HG03280 (cell line): ENCODE results near the gene EXOSC1.
"Not testable (repeated sequence)": the region's sequence is repeated elsewhere in the genome, so short reads cannot be mapped to it uniquely, and the experiment has no call there.

Experiments
- ATAC-seq: cut with Tn5 transposase; IDR thresholded peaks from one replicate; pipeline ENCODE4 v1.9.1; 2021; ENCODE audit warnings: mild to moderate bottlenecking, moderate library complexity; ENCODE audit not compliant: unreplicated experiment

EXOSC1 gene

GRCh38 chr10:97445722-97446639 is at the start of gene EXOSC1, which contains the start of gene ZDHHC16:
Gene EXOSC1, minus strand, starts transcription at chr10:97446006. Its CDS starts 21 bp downstream, at chr10:97445985.
Gene ZDHHC16, plus strand, starts transcription at chr10:97446175. Its CDS starts 5,501 bp downstream, at chr10:97451676.
- peak; percentile 97 for ATAC-seq

DNA sequence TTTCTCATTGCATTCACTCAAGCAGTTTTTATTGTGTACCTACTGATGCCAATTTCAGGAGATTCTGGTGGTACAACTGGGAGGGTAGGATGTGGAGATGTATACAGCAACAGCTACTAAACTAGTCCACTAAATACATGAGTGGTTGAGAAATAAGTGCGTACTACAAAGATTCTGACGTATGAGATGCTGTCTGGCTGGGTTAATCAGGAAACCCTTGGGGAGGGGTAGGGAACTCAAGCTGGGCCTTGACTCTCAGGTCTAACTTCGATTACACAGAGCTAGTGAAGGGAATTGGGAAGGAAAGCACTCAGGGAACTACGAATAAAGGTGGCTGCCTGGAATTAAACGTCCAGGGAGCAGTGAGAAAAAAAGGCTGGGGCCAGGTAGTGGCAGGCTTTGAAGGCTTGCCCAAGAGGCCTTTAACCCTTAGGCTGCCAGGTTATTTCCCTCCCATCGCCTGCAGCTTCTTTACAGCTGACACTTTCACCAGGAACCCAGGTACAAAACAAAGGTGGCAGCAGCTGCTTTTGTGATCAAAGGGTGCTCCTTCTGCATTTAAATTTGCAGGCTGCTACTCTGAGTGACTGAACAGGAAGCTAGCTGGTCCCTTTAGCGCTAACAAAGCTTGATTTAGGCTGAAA is 49.2 kb upstream of the EXOSC1 start:
- ATAC-seq, result no peak

GRCh38 chr10:97494151-97494550 is 48.3 kb upstream of the EXOSC1 start:
- ATAC-seq, result no peak

DNA sequence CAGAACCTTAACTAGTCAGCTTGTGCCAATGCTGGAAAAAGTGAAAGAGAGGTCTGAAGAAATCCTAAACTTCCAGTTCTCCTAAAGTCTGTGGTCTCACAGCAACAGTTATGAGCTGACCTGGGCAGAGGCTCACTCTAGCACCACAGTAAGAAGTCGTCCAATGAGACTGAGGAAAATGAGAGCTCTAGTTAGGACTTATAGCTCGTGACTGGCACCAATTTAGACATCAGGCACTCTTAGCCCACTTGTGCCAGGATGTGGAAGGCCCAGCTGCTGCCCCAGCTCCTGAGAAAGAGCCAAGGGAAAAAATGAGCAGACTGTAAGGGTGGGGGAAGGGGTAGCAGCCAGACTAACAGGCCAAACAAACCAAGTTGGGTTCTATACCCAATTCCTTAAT is 44.8 kb upstream of the EXOSC1 start:
- ATAC-seq, result no peak

DNA sequence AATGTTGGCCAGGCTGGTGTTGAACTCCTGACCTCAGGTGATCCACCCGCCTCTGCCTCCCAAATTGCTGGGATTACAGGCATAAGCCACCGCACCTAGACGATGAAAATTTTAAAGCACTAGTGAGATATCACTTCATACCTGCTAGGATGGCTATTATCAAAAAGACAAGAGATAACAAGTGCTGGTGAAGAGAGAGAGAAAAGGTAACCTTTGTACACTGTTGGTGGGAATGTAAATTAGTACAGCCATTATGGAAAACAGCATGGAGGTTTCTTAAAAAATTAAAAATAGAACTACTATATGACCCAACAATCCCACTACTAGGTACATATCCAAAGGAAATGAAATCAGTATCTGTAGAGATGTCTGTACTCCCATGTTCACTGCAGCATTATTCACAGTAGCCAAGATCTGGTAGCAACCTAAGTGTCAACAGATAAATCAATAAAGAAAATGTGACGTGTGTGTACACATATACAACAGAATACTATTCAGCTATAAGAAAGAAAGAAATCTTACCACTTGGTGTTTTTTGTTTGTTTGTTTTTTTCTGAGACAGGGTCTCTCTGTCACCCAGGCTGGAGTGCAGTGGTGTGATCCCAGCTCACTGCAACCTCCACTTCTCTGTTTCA is 40.0 kb upstream of the EXOSC1 start:
- ATAC-seq, result no peak

DNA sequence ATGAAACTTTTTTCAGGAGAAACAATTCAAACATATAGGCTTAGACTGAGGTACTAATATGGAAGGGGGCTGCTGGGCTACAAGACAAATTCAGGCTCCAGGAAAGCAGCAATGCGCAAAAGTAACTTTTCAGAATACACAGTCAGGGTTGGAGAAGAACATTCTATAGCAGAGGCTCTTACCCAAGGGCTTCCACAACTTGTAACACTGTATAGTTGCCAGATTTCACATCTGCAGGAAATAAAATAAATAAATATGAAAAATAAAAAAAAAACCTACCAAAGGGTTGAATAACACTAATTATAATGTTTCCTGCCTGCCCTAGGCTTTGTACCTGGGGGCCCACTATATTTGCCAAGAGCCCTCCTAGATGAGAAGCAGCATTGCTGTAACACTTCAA is 38.1 kb upstream of the EXOSC1 start:
- ATAC-seq, result no peak

GRCh38 chr10:97483506-97483905 is 37.7 kb upstream of the EXOSC1 start:
- no peak for ATAC-seq

DNA sequence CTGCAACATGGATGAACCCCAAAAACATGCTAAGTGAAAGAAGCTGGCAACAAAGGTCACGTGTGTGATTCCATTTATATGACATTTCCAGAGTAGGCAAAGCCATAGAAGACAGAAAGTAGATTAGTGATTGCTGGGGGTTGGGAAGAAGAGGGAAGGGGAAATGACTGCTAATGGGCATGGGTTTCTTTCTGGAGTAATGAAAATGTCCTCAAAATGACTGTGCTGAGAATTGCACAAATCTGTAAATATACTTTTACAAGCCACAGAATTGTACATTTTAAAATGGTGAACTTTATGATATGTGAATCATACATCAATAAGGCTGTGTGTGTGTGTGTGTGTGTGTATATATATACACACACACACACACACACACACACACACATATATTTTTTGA is 36.6 kb upstream of the EXOSC1 start:
- ATAC-seq, result no peak

- ATAC-seq, result no peak
These were observed 35.3 kb upstream of the EXOSC1 start for GRCh38 chr10:97481071-97481470.

- no peak for ATAC-seq
These were observed 34.1 kb upstream of the EXOSC1 start for GRCh38 chr10:97479939-97480338.

DNA sequence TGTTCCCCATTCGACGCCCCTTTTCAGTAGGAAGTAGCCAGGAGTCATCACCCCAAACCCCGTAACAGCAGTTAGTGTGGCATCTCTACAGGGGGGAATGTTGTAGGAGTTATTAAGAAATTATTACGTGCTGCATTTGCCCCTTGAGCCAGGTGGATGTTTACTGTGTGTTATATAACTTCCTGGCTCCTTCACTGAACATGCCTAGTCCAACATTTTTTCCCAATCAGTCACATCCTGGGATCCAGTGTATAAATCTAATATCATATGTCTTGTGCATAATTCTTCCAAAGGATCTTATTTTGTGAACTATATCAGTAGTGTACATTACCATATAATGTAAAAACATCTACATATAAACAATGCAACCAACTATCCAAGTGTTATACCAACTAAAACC is 33.6 kb upstream of the EXOSC1 start:
- not testable (repeated sequence) for ATAC-seq

DNA sequence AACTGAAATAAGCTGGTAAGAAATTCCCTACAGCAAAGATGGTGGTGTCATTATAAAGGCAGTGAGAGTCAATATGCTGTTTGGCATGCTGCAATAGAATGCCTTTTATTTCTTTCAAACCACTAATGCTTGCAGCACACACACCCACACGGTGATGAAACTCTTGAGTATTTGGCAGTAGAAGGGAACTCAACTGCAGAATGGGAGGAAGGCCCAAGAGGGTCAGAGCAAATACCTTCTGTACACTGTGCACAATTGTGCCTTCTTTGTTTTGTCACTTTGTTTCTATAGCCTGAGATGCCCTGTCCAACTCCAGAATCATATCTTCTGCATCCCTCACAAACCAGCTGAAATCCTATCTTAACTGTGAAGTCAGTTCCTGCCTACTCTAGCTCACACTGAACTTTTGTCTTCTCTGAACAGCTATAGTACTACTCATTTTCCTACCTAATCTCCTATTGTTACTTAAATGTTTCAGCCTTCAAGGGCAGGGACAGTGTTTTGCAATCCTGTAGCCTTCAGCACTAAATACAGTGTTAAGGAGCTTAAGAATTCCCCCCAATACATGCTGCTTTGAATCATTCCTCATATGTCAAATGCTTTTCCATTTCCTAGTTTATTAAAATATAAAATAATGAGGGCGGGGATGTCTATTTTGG is 30.3 kb upstream of the EXOSC1 start:
- ATAC-seq, result no peak

- ATAC-seq, result no peak
These were observed 29.1 kb upstream of the EXOSC1 start for GRCh38 chr10:97474918-97475317.

DNA sequence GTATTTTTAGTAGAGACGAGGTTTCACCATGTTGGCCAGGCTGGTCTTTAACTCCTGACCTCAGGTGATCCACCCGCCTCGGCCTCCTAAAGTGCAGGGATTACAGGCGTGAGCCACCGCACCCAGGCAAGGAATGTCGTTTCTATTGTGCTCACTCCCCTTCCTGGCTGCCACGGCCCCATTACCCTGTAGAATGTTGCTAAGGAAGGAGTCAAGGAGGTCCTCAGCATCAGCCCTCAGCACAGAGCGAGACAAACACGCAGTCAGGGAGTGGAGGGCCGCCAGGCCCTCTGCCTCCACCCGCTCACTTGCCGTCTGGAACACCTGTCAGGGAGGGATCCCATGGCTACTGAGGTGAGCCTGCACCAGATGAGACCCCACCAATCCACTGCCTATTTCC is 23.0 kb upstream of the EXOSC1 start:
- ATAC-seq, result not testable (repeated sequence)

DNA sequence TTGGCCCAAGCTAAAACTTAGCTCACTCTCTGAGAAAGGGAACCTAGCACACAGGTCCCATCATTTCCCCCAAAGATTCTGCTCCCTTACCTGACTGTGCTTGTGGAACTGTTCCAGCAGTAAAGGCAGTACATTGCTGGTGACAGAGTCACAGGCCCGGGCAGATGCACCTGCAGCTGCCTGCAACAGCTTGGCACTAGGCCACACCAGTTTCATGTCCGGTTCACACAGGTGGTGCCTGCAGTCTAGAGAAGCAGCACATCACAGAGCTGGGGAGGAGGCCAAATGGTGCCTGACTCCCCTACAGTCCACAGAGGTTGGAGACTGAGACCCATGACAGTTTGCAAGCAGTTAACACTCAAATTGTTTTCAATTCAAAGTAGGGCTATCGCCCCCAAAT is 22.4 kb upstream of the EXOSC1 start:
- no peak for ATAC-seq

DNA sequence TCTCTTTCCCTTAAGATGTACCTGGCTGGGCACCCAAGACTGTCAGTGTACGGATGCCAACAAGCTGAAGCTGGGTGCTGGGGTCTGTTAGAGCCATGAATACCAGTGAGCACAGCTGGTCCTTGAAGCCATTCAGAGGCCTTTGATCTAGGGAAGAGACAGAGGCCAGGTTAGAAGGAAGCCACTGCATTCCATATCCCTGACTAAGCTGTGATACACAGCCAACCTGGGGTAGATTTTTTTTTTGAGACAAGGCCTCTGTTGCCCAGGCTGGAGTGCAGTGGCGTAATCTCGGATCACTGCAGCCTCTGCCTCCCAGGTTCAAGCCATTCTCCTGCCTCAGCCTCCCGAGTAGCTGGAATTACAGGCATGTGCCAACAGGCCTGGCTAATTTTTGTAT is 20.9 kb upstream of the EXOSC1 start:
- no peak for ATAC-seq

- no peak for ATAC-seq
These were observed 20.2 kb upstream of the EXOSC1 start for GRCh38 chr10:97465982-97466381.

GRCh38 chr10:97464226-97464625 is 18.4 kb upstream of the EXOSC1 start:
- ATAC-seq, result no peak

GRCh38 chr10:97463363-97464132 is 17.7 kb upstream of the EXOSC1 start:
- no peak for ATAC-seq

GRCh38 chr10:97462309-97462708 is 16.5 kb upstream of the EXOSC1 start:
- ATAC-seq, result no peak
